ENCODE results near the gene PTPRN2. TPM values are rescaled to one million over a fixed set of nuclear protein-coding genes. Genes with fewer than 3 reads are reported as not detected.

PTPRN2 gene
- total RNA-seq, 1 experiment from 2014 or later = 1.1 TPM

DNA sequence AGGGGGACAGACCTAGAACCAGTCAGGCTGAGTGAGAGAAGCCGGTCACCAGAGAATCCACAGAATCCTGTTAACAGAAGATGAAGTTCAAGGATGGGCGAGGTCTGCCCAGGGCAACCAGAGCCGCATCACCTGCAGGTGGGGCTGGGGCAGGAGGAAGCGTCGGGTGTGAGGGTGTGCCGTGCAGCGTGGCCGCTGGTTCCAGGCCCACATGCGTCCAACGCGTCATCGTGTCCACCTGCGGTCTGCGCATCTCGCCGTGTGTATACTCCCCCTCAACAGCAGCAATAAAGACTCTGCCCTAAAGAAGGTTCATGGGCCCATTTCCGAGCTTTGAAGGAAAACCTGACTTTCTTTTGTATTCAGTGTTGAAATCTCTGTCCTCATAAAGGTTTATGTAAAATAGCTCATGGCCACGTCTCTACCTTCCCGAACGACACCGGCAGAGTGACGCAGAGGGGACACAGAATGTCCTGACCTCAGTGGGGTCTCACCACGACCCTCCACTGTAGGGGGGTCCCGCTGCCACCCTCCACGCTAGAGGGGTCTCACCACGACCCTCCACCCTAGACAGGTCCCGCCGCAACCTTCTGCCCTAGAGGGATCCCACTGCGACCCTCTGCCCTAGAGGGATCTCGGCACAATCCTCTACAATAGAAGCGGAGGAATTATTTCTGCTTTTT, 446.9 kb downstream of the PTPRN2 start:
- in situ Hi-C loops (cut with HindIII; ENCODE audit: low pct_unique_long_range_greater_than_20kb, low sequenced_read_pairs) = no loop called here
- Histone ChIP-seq H3K27ac (ENCODE audit: low read length) (no peak overlapping the region), H3K27me3 (ENCODE audit: control insufficient read depth, insufficient read depth, low read length) (no peaks in the 10 kb centered on the region; the same call in 1 of the 2 replicates), H3K4me3 (ENCODE audit: low read depth in 2 of 2, low read length in 2 of 2) (no peak overlapping the region), H3K36me3 (ENCODE audit: control insufficient read depth, insufficient read depth, low read length) (no peaks in the 10 kb centered on the region), H3K4me1 (ENCODE audit: control insufficient read depth, insufficient read depth, low read length) (no peaks in the 10 kb centered on the region), H3K9me3 (ENCODE audit: control insufficient read depth, insufficient read depth, low read depth, low read length) (no peaks in the 10 kb centered on the region)
- DNase-seq (ENCODE audit: low read depth, low spot score) = no peak
- intact Hi-C loops (cut with micrococcal nuclease; ENCODE audit: unreplicated experiment) = no loop called here
- ChIA-PET POLR2A (no interaction called here), CTCF (no interaction called here)
- no peak for ATAC-seq
- TF ChIP-seq, protein P1, sequence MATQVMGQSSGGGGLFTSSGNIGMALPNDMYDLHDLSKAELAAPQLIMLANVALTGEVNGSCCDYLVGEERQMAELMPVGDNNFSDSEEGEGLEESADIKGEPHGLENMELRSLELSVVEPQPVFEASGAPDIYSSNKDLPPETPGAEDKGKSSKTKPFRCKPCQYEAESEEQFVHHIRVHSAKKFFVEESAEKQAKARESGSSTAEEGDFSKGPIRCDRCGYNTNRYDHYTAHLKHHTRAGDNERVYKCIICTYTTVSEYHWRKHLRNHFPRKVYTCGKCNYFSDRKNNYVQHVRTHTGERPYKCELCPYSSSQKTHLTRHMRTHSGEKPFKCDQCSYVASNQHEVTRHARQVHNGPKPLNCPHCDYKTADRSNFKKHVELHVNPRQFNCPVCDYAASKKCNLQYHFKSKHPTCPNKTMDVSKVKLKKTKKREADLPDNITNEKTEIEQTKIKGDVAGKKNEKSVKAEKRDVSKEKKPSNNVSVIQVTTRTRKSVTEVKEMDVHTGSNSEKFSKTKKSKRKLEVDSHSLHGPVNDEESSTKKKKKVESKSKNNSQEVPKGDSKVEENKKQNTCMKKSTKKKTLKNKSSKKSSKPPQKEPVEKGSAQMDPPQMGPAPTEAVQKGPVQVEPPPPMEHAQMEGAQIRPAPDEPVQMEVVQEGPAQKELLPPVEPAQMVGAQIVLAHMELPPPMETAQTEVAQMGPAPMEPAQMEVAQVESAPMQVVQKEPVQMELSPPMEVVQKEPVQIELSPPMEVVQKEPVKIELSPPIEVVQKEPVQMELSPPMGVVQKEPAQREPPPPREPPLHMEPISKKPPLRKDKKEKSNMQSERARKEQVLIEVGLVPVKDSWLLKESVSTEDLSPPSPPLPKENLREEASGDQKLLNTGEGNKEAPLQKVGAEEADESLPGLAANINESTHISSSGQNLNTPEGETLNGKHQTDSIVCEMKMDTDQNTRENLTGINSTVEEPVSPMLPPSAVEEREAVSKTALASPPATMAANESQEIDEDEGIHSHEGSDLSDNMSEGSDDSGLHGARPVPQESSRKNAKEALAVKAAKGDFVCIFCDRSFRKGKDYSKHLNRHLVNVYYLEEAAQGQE (IDR thresholded peaks at IDR 0.05; ENCODE audit: insufficient read depth in 1 of 2, low read depth in 2 of 2, low read length in 1 of 2) = no peak
- TF ChIP-seq TCF7L2 (IDR thresholded peaks at IDR 0.05; ENCODE audit: low read depth, low read length) (no peak), POLR2AphosphoS5 (IDR thresholded peaks at IDR 0.05; ENCODE audit: low read depth, low read length) (no peak), SIN3A (IDR thresholded peaks at IDR 0.05; ENCODE audit: borderline replicate concordance, insufficient read depth, low read depth, low read length) (no peak)
- TF ChIP-seq, protein P2, sequence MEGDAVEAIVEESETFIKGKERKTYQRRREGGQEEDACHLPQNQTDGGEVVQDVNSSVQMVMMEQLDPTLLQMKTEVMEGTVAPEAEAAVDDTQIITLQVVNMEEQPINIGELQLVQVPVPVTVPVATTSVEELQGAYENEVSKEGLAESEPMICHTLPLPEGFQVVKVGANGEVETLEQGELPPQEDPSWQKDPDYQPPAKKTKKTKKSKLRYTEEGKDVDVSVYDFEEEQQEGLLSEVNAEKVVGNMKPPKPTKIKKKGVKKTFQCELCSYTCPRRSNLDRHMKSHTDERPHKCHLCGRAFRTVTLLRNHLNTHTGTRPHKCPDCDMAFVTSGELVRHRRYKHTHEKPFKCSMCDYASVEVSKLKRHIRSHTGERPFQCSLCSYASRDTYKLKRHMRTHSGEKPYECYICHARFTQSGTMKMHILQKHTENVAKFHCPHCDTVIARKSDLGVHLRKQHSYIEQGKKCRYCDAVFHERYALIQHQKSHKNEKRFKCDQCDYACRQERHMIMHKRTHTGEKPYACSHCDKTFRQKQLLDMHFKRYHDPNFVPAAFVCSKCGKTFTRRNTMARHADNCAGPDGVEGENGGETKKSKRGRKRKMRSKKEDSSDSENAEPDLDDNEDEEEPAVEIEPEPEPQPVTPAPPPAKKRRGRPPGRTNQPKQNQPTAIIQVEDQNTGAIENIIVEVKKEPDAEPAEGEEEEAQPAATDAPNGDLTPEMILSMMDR (IDR thresholded peaks at IDR 0.05) = no peak
- BruUV-seq (replicated peaks) = no TSS peak

DNA sequence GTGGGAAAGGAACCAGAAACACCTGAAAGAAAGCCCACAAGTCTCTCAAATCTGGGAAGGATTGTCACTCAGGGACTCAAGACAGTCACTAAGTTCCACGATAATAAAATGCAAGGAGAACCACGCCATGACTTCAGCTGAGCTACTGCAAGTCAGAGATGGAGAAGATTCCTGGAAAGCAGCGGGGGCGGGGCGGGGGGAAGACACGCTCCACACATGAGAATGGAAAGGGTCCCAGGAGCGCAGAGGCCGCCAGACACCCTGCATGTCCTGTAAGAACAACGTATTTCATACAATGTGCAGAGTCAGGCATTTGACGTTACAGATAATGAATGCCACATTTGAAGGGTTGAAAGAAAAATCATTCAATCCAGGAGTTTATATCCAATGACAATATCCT, 448.1 kb downstream of the PTPRN2 start:
- ATAC-seq (no peak), DNase-seq (ENCODE audit: low read depth, low spot score) (no peak)
- Histone ChIP-seq H3K4me1 (ENCODE audit: control insufficient read depth, insufficient read depth, low read length) (no peaks in the 10 kb centered on the region), H3K27me3 (ENCODE audit: control insufficient read depth, insufficient read depth, low read length) (no peaks in the 10 kb centered on the region; the same call in 1 of the 2 replicates), H3K4me3 (ENCODE audit: low read depth in 2 of 2, low read length in 2 of 2) (no peak overlapping the region), H3K36me3 (ENCODE audit: control insufficient read depth, insufficient read depth, low read length) (no peaks in the 10 kb centered on the region), H3K27ac (ENCODE audit: low read length) (no peak overlapping the region), H3K9me3 (ENCODE audit: control insufficient read depth, insufficient read depth, low read depth, low read length) (no peaks in the 10 kb centered on the region)
- BruUV-seq (replicated peaks) = no TSS peak
- intact Hi-C loops (cut with micrococcal nuclease; ENCODE audit: unreplicated experiment) (no loop called here), in situ Hi-C loops (cut with HindIII; ENCODE audit: low pct_unique_long_range_greater_than_20kb, low sequenced_read_pairs) (no loop called here)
- POLR2A ChIA-PET = no interaction called here
- CTCF ChIA-PET = interaction anchor here (0.6 kb wide), 1 partner anchor 63 kb away, joined by 4 read pairs; no protein-coding TSS in a partner anchor
- TF ChIP-seq, protein P1 (IDR thresholded peaks at IDR 0.05; ENCODE audit: insufficient read depth in 1 of 2, low read depth in 2 of 2, low read length in 1 of 2) = no peak
- TF ChIP-seq, protein P2 (IDR thresholded peaks at IDR 0.05) = no peak
- TF ChIP-seq TCF7L2 (IDR thresholded peaks at IDR 0.05; ENCODE audit: low read depth, low read length) = no peak
- TF ChIP-seq SIN3A (IDR thresholded peaks at IDR 0.05; ENCODE audit: borderline replicate concordance, insufficient read depth, low read depth, low read length) = no peak
- TF ChIP-seq POLR2AphosphoS5 (IDR thresholded peaks at IDR 0.05; ENCODE audit: low read depth, low read length) = no peak
